GM12891 (cell line): Measurements from ENCODE around the gene SLC28A3.

ENCODE experiments used
- DNase-seq: peaks from one replicate; pipeline ENCODE4 v3.0.0; 2011; ENCODE audit warnings: low spot score; ENCODE audit not compliant: insufficient read length
- FAIRE-seq: peaks from 2 replicates; lab custom pipeline; 2011; peaks lifted over from hg19 to GRCh38; lab: Jason Lieb, UNC
- PAX5 ChIP-seq: IDR thresholded peaks from 2 replicates; pipeline ENCODE4 v1.6.1; 2011; ENCODE audit warnings: low read length, moderate library complexity, mild to moderate bottlenecking; ENCODE audit not compliant: insufficient read depth, severe bottlenecking
- POLR2A ChIP-seq: IDR thresholded peaks from 2 replicates; pipeline ENCODE4 v1.6.1; 2011; ENCODE audit warnings: low read depth, low read length, control low read depth
- POLR2AphosphoS5 ChIP-seq: IDR thresholded peaks from 2 replicates; pipeline ENCODE4 v1.6.1; 2011; ENCODE audit warnings: low read depth, low read length, control low read depth
- POU2F2 ChIP-seq: IDR thresholded peaks from 2 replicates; pipeline ENCODE4 v1.6.1; 2011; ENCODE audit warnings: low read depth, mild to moderate bottlenecking, control low read depth, low read length, moderate library complexity
- SPI1 ChIP-seq: IDR thresholded peaks from 2 replicates; pipeline ENCODE4 v1.6.1; 2011; ENCODE audit warnings: low read depth, low read length, control low read depth
- TAF1 ChIP-seq: IDR thresholded peaks from 2 replicates; pipeline ENCODE4 v1.6.1; 2011; ENCODE audit warnings: low read depth, low read length, control low read depth

The SLC28A3 gene

DNA sequence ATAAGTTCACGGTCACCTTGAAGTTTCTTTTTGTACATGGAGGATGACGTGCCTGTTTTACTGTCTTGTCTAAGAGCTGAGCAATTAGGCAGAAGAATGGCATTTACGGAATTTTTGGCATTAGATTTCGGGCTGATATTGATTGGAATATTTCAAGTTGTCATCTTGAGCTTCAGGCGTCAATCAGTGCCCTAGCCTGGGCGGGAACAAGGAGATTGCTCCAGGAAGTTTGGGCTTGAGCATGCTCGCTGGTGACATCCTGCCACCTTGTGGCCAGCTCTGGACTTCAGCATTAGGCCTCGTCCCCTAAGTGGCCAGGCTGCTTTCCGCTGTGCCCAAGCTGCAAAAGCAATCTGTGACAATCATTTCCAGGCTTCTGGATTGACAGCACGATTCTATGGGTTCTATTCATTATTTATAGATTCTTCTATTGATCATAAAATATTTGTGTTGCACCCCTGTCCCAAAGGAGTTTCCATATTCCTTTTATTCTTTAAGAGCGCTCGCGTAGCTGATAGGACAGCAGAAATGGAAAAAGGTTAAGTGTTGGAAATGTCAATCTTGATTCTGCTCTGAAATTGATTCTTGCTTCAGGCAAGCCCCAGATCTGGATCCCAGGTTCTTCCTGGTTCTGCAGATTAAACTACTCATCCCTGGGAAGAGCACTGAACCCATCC, 79.3 kb downstream of the SLC28A3 start:
- peak; percentile 90 for FAIRE-seq
- DNase-seq = peak; percentile 30
- TF ChIP-seq POLR2A = no peak
- no peak for TF ChIP-seq POLR2AphosphoS5
- TF ChIP-seq SPI1 = no peak
- TF ChIP-seq POU2F2 = no peak
- no peak for TF ChIP-seq TAF1
- TF ChIP-seq PAX5 = no peak

DNA sequence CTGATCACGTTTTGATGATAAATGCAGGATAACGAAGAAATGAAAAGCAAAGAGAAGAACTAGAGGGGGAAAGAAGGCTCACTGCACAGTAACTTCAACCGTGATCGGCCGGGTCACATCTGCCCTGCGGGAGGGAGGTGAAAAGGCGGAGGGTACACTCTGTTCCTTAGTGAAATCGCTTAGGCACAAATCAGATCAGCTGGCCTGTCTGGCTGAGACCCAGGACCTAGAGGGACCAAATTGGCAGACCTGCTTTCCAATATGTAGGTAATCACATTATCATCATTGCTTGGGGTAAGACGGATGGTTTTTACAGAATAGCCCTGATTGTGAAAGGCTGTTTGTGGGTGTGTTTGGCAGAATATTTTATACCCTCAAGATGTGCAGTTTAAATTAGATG, 82.2 kb downstream of the SLC28A3 start:
- TF ChIP-seq POLR2A (no peak), SPI1 (no peak)
- FAIRE-seq (no peak), DNase-seq (no peak)

DNA sequence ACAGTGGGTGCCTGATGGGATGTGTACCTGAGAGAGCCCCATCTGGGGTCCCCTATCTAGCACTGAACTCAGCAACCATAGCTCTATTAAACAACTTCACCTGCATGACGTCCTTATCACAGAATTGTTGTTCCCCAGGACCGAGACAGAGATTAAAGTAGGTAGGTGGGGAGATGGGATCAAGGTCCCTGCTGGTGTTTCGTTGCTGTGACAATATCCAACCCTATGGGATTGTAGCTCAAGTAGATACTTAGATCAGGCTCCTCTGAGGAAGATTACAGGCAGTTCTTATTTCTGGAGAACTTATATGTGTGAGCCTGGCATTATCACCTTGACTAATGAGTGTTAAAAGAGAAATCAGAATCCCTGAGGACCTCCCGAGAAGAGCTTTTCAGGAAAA, 84.9 kb downstream of the SLC28A3 start:
- no peak for DNase-seq

DNA sequence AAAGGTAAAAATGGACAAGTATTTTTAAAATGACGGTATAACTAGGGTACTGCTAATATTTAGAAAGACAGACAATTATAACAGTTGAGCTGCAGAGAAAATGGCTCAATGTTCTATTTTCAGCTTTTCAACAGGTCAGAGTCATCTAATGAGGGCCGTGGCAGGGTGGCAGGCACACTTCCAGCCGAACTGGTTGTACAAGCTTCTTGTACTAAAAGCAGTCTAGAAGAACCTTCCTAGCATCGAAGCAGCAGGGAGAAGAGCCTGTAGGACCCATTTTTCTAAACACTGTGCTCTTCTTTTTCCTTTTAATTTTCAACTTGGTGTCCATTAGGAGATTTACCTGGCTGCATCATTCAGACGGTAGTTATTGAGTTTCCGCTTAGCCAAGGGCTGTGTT, 85.6 kb downstream of the SLC28A3 start:
- FAIRE-seq = no peak
- no peak for DNase-seq
- TF ChIP-seq SPI1 = no peak
- no peak for TF ChIP-seq POLR2AphosphoS5
- TF ChIP-seq PAX5 = no peak
- no peak for TF ChIP-seq POLR2A
- no peak for TF ChIP-seq POU2F2
- no peak for TF ChIP-seq TAF1

More for the DNA sequence above, 84.9 kb downstream of the SLC28A3 start:
- TF ChIP-seq TAF1 = no peak
- TF ChIP-seq POLR2A = no peak
- no peak for TF ChIP-seq POU2F2
- TF ChIP-seq POLR2AphosphoS5 = no peak
- TF ChIP-seq PAX5 = no peak
- no peak for TF ChIP-seq SPI1
- FAIRE-seq = no peak

GRCh38 chr9:84251921-84252320, 88.6 kb downstream of the SLC28A3 start:
- FAIRE-seq (no peak), DNase-seq (no peak)
- no peak for TF ChIP-seq POLR2A
- no peak for TF ChIP-seq PAX5
- TF ChIP-seq POLR2AphosphoS5 = no peak
- TF ChIP-seq TAF1 = no peak
- no peak for TF ChIP-seq SPI1
- TF ChIP-seq POU2F2 = no peak

DNA sequence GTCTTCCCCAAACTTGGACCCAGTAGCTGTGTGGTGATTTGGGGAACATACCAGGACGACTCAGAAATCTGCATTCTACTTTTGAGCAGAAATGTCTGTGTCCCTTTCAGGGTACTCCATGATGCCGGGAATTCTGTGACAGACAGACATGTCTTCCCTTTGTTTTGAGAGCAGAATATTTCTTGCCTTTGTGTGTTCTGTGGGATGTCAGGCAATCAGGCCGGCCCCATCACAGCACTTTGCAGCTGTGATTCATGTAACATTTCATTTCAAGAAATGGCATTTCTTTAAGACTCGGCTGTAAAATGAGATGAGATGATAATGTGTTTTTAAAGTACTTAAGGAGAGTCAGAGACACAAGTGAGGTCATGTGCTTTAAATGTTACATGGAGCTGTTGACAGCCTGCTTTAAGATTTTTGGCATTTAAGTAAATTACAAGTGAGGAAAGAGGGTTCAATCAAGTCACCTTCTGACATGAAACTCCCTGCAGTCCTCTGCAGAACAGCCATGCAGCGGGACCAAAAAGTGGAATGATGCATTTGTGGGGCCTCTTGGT, 98.7 kb downstream of the SLC28A3 start:
- TF ChIP-seq POU2F2 (no peak), POLR2A (no peak), TAF1 (no peak), SPI1 (no peak), PAX5 (no peak), POLR2AphosphoS5 (no peak)
- no peak for FAIRE-seq

GRCh38 chr9:84239343-84239742, 101.2 kb downstream of the SLC28A3 start:
- FAIRE-seq = no peak
- TF ChIP-seq SPI1 = no peak
- TF ChIP-seq POU2F2 = no peak
- TF ChIP-seq POLR2AphosphoS5 = no peak
- TF ChIP-seq PAX5 = no peak
- no peak for TF ChIP-seq POLR2A
- TF ChIP-seq TAF1 = no peak
- no peak for DNase-seq

More for the DNA sequence above, 98.7 kb downstream of the SLC28A3 start:
- DNase-seq = no peak

DNA sequence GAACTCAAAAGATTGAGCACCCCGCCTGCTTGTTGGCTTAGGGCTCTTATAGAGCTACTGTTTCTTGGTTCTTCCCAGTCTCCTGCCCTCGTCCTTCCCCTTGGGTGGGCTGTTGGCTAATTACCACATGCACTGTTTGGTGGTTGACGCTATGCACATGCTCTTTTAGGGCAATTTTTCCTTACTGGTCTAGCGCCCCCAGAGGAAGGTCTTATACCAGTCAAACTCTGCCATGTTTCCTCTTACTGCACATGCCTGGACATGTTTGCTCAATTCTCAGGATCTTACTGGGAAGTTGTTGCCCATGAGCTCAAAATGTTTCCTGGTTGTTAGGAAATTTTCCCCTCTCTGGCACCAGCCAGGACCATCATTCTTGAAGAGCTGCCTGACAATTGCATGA, 101.9 kb downstream of the SLC28A3 start:
- FAIRE-seq (no peak), DNase-seq (no peak)
- TF ChIP-seq TAF1 = no peak
- TF ChIP-seq SPI1 = no peak
- TF ChIP-seq POLR2AphosphoS5 = no peak
- no peak for TF ChIP-seq PAX5
- TF ChIP-seq POU2F2 = no peak
- TF ChIP-seq POLR2A = no peak

DNA sequence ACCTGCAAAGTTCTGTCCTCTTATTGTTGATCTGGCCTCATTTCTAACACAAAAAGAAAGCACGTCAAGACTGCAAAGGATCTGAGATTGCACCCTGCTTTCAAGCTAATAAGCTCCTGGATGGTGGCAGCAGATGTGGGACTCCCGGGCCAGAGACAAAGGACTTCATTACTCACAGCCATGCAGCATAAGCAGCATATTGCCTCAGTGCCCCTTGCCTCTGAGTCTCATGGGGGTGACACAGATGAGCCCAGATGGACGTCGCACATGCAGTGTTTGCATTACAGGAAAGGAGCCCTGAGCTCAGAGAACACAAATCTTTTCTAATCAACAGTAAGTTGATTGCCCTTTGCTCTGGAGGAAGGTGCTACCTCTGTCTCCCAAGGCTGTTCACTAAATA, 105.0 kb downstream of the SLC28A3 start:
- no peak for DNase-seq
- TF ChIP-seq TAF1 = no peak
- TF ChIP-seq SPI1 = no peak
- TF ChIP-seq POLR2AphosphoS5 = no peak
- TF ChIP-seq POLR2A = no peak
- TF ChIP-seq POU2F2 = no peak
- TF ChIP-seq PAX5 = no peak
- FAIRE-seq = no peak
